GM12872 (cell line): ENCODE data around the gene ATP11A.

Experiments
- TF ChIP-seq, protein P1 (sequence below): IDR thresholded peaks from 3 replicates; pipeline ENCODE4 v1.5.1; 2011; ENCODE audit warnings: low read depth, mild to moderate bottlenecking, low read length, moderate library complexity; ENCODE audit not compliant: insufficient read depth

The ATP11A gene

DNA sequence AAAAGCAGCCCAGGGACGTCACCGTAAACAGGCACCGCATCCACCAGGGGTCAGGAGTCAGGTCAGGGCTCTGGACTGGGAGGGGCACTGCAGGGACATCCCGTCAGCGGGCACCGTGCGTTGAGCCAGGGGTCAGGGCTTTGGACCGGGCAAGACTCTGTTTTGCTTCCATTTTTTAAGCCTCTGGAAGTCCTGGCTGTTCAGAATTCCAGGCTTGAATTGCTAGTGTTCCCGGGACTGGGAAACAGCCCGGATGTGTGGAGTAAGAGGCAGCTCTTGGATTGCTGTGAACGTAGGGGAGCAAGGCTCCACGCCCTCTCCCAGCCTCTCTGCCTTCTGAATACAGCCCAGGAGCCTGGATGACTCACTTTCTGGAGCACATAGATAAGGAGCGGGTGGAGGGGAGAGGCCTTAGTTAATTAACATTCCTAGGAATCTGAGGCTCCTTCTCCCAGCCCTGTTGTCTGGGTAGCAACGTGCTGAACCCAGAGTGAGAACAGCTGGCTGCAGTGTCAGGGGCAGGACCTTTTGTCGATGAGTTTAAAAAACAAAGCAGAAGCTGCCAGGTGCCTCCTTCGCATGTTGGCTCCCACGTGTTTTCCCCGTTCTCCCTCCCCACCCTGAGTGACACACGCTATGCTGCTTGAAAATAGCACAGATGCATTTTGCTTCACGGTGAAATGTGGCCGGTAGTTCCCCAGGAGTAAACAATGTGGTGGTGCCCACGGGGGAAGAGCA is 21.9 kb downstream of the ATP11A start:
- TF ChIP-seq, protein P1, sequence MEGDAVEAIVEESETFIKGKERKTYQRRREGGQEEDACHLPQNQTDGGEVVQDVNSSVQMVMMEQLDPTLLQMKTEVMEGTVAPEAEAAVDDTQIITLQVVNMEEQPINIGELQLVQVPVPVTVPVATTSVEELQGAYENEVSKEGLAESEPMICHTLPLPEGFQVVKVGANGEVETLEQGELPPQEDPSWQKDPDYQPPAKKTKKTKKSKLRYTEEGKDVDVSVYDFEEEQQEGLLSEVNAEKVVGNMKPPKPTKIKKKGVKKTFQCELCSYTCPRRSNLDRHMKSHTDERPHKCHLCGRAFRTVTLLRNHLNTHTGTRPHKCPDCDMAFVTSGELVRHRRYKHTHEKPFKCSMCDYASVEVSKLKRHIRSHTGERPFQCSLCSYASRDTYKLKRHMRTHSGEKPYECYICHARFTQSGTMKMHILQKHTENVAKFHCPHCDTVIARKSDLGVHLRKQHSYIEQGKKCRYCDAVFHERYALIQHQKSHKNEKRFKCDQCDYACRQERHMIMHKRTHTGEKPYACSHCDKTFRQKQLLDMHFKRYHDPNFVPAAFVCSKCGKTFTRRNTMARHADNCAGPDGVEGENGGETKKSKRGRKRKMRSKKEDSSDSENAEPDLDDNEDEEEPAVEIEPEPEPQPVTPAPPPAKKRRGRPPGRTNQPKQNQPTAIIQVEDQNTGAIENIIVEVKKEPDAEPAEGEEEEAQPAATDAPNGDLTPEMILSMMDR = no peak

DNA sequence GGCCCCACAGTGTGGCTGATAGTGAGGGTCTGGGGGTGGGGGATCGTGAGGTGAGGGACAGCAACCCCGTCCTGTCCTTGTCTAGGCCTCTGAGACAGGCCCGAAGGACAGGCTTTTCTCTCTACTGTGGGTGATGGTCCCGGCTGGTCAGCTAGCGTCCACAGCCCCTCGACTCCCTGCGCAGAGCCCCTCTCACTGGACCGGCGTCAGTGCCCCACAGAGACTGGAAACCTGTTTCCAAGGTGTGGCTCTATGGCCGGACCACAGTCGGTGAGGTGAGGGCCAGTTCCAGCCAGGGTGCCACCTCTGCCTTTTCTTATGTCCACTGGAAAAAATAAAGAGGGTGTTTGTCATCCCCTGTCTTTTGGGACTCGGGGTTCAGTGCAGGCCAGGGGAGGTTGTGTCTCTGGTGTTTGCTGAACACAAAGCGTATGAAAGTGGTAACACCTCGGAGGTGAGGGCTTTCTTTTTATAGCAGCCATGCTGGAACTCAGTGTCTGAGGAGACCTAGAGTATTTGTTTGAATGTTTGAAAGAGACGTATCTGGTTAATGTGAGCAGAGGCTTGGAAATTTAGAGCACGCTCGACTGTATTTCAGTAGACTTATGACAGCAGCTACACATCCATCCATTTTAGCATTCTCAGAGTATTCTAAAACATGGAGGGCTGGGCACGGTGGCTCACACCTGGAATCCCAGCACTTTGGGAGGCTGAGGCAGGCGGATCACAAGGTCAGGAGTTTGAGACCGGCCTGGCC is 22.8 kb downstream of the ATP11A start:
- TF ChIP-seq, protein P1 = no peak

DNA sequence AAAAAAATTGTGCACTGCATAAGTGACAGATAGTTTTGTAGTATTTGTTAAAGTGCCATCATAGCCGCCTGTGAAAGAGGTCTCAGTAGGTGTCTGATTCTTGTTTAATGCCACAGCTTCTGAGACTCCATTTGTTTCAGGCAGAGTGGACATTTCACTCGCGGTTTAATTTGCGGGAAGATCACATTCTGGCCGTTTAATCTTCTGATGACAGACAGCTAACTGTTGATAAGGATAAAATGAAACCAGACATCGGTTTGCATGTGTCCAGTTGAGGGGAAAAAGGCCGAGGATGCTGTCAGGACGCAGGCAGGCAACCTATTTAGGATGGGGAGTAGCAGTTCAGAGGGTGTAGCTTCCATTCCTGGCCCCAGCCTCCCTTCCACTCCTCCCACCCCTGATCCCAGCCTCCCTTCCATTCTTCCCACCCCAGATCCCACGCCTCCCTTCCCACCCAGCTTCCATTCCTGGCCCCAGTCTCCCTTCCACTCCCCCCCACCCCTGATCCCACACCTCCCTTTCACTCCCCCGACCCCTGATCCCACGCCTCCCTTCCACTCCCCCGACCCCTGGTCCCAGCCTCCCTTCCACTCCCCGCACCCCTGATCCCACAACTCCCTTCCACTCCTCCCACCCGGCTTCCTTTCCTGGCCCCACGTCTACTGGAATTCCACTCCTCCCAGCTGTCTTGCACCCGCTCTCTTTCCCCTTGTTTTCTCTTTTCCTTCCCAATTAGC is 23.8 kb downstream of the ATP11A start:
- TF ChIP-seq, protein P1 = no peak

DNA sequence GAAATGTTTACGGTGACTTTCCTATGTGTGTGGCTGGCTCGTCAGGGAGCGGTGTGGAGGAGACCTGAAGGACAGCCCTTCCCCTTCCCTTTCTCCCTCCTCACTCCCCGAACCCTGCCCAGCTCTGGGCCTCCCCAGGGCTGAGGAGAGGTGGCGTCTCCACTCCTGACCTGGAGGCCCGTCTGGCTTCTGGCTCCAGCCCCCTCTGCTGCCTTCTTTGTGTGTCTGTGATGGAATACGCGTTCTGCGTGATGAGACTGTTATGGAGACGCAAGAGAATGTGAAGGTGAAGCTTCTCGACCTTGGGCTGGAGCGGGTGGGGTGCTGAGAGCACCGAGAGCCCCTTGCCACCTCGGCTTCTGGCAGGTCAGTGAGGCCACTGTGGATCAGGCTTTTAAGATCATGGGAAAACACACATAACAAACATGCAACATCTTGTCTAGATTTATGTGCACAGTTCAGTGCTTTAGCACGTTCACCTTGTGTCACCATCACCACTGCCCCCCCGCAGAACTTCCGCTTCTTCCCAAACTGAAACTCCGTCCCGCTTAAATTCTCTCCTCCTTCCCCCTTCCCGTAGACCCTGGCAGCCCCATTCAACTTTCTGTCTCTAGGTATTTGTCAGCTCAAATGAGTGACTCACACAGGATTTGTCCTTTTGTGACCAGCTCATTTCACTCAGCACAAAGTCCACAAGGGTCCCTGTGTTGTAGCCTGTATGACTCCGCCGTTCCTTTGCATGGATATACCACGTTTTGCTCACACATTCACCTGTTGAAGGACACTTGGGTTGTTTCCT is 24.7 kb downstream of the ATP11A start:
- TF ChIP-seq, protein P1 = no peak

DNA sequence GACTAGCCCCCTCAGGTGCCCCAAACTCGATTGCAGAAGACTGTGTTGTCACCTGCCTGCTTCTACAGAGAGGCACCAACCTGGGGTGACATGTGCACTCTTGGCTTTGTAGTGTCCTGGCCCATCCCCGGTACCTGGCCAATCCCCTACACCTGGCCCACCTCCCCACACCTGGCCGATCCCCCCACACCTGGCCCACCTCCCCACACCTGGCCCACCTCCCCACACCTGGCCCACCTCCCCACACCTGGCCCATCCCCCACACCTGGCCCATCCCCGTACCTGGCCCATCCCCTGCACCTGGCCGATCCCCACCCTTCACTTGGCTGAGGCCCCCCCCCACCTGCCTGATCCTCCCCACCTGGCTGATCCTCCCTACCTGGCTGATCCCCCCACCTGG is 25.4 kb downstream of the ATP11A start:
- TF ChIP-seq, protein P1 = no peak

DNA sequence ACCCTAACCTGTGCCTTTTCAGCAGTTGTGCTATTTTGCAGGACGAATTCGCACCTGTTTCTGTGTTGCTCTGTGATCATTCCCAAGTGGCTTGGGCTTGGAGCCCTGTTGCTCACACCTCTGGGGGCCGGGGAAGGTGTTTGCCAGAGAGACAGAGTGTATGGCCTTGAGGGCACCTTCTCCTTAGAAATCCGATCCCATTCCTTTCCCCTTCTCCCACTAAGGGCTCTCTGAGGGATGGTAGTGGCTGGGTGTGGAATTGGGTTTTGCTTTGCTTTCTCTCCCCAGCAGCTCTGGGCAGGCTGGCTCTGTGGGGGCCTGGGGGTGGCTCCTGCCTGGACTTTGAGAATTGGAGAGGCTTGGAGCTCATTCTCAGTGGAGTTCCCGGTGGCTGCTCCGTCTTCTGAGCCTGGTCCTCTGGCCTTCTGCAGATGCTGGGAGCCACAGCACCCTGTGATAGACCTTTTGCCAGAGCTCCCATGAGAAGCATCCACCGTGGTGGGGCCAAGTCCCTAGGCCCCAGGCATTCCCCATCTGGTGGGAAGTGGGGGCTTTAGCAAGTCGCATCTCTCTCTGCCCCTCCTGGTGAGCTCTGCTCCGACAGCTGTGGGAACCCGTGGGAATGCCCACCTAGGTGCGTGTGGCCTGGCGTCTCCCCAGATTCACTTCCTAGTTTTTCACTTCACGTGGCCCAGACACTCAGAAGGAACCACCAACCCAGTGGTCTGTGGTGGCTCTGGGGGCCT is 26.1 kb downstream of the ATP11A start:
- TF ChIP-seq, protein P1 = no peak
